H9 (cell line): Measurements from ENCODE around the gene CABP4. TPM values are rescaled to one million over a fixed set of nuclear protein-coding genes. Genes with fewer than 3 reads are reported as not detected.

Source experiments
- DNase-seq: peaks from one replicate; pipeline ENCODE4 v3.0.0-alpha.2; 2017
- H2AFZ ChIP-seq: one replicate; pipeline ENCODE4 v1.6.1; 2013; ENCODE audit warnings: mild to moderate bottlenecking, low read length, control low read depth, moderate library complexity
- H2AK5ac ChIP-seq: 2 replicates; pipeline ENCODE4 v1.6.1; 2013; ENCODE audit warnings: low read length, control low read depth, mixed read lengths; ENCODE audit not compliant: insufficient read length
- H2BK120ac ChIP-seq: one replicate; pipeline ENCODE4 v1.6.1; 2013; ENCODE audit warnings: low read depth, mild to moderate bottlenecking, low read length, control low read depth, inconsistent platforms; ENCODE audit not compliant: poor library complexity, severe bottlenecking
- H2BK12ac ChIP-seq: 2 replicates; pipeline ENCODE4 v1.6.1; 2013; ENCODE audit warnings: low read length, control low read depth, mixed read lengths, low read depth; ENCODE audit not compliant: insufficient read length
- H2BK15ac ChIP-seq: 2 replicates; pipeline ENCODE4 v1.6.1; 2013; ENCODE audit warnings: low read depth, low read length, control low read depth
- H2BK20ac ChIP-seq: one replicate; pipeline ENCODE4 v1.6.1; 2013; ENCODE audit warnings: low read depth, mild to moderate bottlenecking, low read length, control low read depth, inconsistent platforms; ENCODE audit not compliant: poor library complexity, severe bottlenecking
- H2BK5ac ChIP-seq: 2 replicates; pipeline ENCODE4 v1.6.1; 2013; ENCODE audit warnings: low read length, control low read depth, mixed read lengths; ENCODE audit not compliant: insufficient read length
- H3K14ac ChIP-seq: 2 replicates; pipeline ENCODE4 v1.6.1; 2013; ENCODE audit warnings: low read length, control low read depth; ENCODE audit not compliant: insufficient read depth
- H3K18ac ChIP-seq: 2 replicates; pipeline ENCODE4 v1.6.1; 2013; ENCODE audit warnings: low read depth, mild to moderate bottlenecking, mixed read lengths, low read length, control low read depth; ENCODE audit not compliant: insufficient read length
- H3K23ac ChIP-seq: 2 replicates; pipeline ENCODE4 v1.6.1; 2013; ENCODE audit warnings: low read length, control low read depth, mixed read lengths, low read depth; ENCODE audit not compliant: insufficient read length
- H3K23me2 ChIP-seq: 2 replicates; pipeline ENCODE4 v1.6.1; 2013; ENCODE audit warnings: low read depth, mild to moderate bottlenecking, mixed read lengths, low read length, control low read depth; ENCODE audit not compliant: insufficient read length, poor library complexity, severe bottlenecking
- H3K27ac ChIP-seq: 2 replicates; pipeline ENCODE4 v1.5.1; 2013; ENCODE audit warnings: low read length, control low read depth, mixed read lengths, low read depth; ENCODE audit not compliant: insufficient read length
- H3K27me3 ChIP-seq: 2 replicates; pipeline ENCODE4 v1.6.1; 2013; ENCODE audit warnings: low read length, control low read depth, inconsistent platforms; ENCODE audit not compliant: insufficient read depth
- H3K4ac ChIP-seq: 2 replicates; pipeline ENCODE4 v1.6.1; 2013; ENCODE audit warnings: low read depth, mild to moderate bottlenecking, control low read depth, inconsistent platforms, low read length, moderate library complexity
- H3K4me1 ChIP-seq: 2 replicates; pipeline ENCODE4 v1.6.1; 2013; ENCODE audit warnings: low read length, control low read depth, inconsistent platforms; ENCODE audit not compliant: insufficient read depth
- H3K4me2 ChIP-seq: 2 replicates; pipeline ENCODE4 v1.6.1; 2013; ENCODE audit warnings: low read length, control low read depth, mixed read lengths; ENCODE audit not compliant: insufficient read length, insufficient read depth
- H3K56ac ChIP-seq: 2 replicates; pipeline ENCODE4 v1.6.1; 2013; ENCODE audit warnings: low read depth, mild to moderate bottlenecking, mixed read lengths, low read length, control low read depth; ENCODE audit not compliant: insufficient read length
- H3K79me1 ChIP-seq: 2 replicates; pipeline ENCODE4 v1.6.1; 2013; ENCODE audit warnings: low read depth, mild to moderate bottlenecking, moderate library complexity, low read length, control low read depth, inconsistent platforms; ENCODE audit not compliant: insufficient read depth, poor library complexity, severe bottlenecking
- H3K79me2 ChIP-seq: 2 replicates; pipeline ENCODE4 v1.6.1; 2013; ENCODE audit warnings: low read length, control low read depth, inconsistent platforms; ENCODE audit not compliant: insufficient read depth
- H3K9ac ChIP-seq: 2 replicates; pipeline ENCODE4 v1.6.1; 2013; ENCODE audit warnings: low read length, control low read depth, mixed read lengths; ENCODE audit not compliant: insufficient read length; ENCODE audit errors: extremely low read depth
- H3K9me3 ChIP-seq: one replicate; pipeline ENCODE4 v1.6.1; 2013; ENCODE audit warnings: low read depth, low read length, inconsistent platforms; ENCODE audit not compliant: control insufficient read depth
- H3T11ph ChIP-seq: one replicate; pipeline ENCODE4 v1.6.1; 2013; ENCODE audit warnings: mild to moderate bottlenecking, low read length, control low read depth, inconsistent platforms
- H4K20me1 ChIP-seq: one replicate; pipeline ENCODE4 v1.6.1; 2013; ENCODE audit not compliant: control insufficient read depth, insufficient read length, insufficient read depth
- H4K5ac ChIP-seq: 2 replicates; pipeline ENCODE4 v1.6.1; 2013; ENCODE audit warnings: low read depth, mild to moderate bottlenecking, mixed read lengths, low read length, control low read depth; ENCODE audit not compliant: insufficient read length
- H4K8ac ChIP-seq: replicated peaks from 2 replicates; pipeline ENCODE4 v1.6.1; 2013; ENCODE audit warnings: low read length, control low read depth, mixed read lengths, low read depth; ENCODE audit not compliant: insufficient read length
- H4K91ac ChIP-seq: 2 replicates; pipeline ENCODE4 v1.6.1; 2013; ENCODE audit warnings: low read depth, mild to moderate bottlenecking, moderate library complexity, mixed read lengths, low read length, control low read depth; ENCODE audit not compliant: insufficient read length
- H3K27ac Mint-ChIP-seq, 3 experiments: 2 replicates in 2 of 3; 3 replicates in 1 of 3; pipeline ENCODE4 v1.8.0; 2020 to 2021; ENCODE audit warnings: mixed read lengths in 3 of 3, mild to moderate bottlenecking in 1 of 3, moderate library complexity in 1 of 3
- H3K27me3 Mint-ChIP-seq: 2 replicates; pipeline ENCODE4 v1.8.0; 2021; ENCODE audit warnings: low read depth, mild to moderate bottlenecking, moderate library complexity, mixed read lengths
- H3K36me3 Mint-ChIP-seq, 3 experiments: 2 replicates in 2 of 3; 3 replicates in 1 of 3; pipeline ENCODE4 v1.8.0; 2020 to 2021; ENCODE audit warnings: low read depth in 3 of 3, mixed read lengths in 3 of 3; ENCODE audit not compliant: insufficient read depth in 1 of 3
- H3K4me1 Mint-ChIP-seq, 2 experiments: 2 replicates each; pipeline ENCODE4 v1.8.0; 2020; ENCODE audit warnings: mixed read lengths in 2 of 2
- H3K4me3 Mint-ChIP-seq, 2 experiments: 2 replicates in 1 of 2; 3 replicates in 1 of 2; pipeline ENCODE4 v1.8.0; 2020 to 2021; ENCODE audit warnings: mild to moderate bottlenecking in 2 of 2, mixed read lengths in 2 of 2, moderate library complexity in 1 of 2
- H3K9me3 Mint-ChIP-seq, 2 experiments: 2 replicates in 1 of 2; 3 replicates in 1 of 2; pipeline ENCODE4 v1.8.0; 2020; ENCODE audit warnings: mild to moderate bottlenecking in 2 of 2, mixed read lengths in 2 of 2, moderate library complexity in 1 of 2
- CTCF ChIP-seq: fragments of 200-600 bp; sonication (generic); conservative IDR thresholded peaks from 3 replicates; pipeline ENCODE4 v1.8.0; 2021; ENCODE audit warnings: antibody characterized with exemption, mild to moderate bottlenecking
- WGBS: extraction: QIAGEN DNeasy Blood & Tissue Kit; methylation state at CpG from one replicate; pipeline ENCODE4 v1.1.7; 2013; ENCODE audit warnings: missing lambda C conversion rate, low lambda C conversion rate, mixed read lengths; ENCODE audit not compliant: insufficient read length; ENCODE audit errors: extremely low coverage; 5-methylcytosine and 5-hydroxymethylcytosine counted together
- total RNA-seq: library from RNA; stranded (reverse); gene quantifications from 2 replicates; pipeline ENCODE4 v1.2.1, GENCODE V29; 2021

CABP4 gene
- total RNA-seq, 1 experiment from 2014 or later, result not detected

- DNase-seq, result no peak
- H3K4ac ChIP-seq, result no peak overlapping the region
- H2AK5ac ChIP-seq, result no peak overlapping the region
- H3K56ac ChIP-seq, result no peak overlapping the region
- H3K23ac ChIP-seq, result no peak overlapping the region
- no peak overlapping the region for H4K91ac ChIP-seq
- no peak overlapping the region for H4K5ac ChIP-seq
- H4K8ac ChIP-seq, result no peak overlapping the region
- H2BK12ac ChIP-seq, result no peak overlapping the region
- Mint-ChIP-seq H3K4me3 (peak overlapping the region; percentile 87 to 90), H3K9me3 (no peaks in the 10 kb centered on the region), H3K27me3 (peaks cover 8% of the 10 kb centered on the region), H3K36me3 (peaks cover 0 to 4% (median 0%) of the 10 kb centered on the region in 3 experiments; a peak in 2 of 7 replicates), H3K4me1 (peaks cover 20 to 25% of the 10 kb centered on the region in 2 experiments), H3K27ac (peak overlapping the region; percentile 63 to 95 (median 80); a peak in 5 of 7 replicates)
- H3T11ph ChIP-seq, result no peak overlapping the region
- H4K20me1 ChIP-seq, result no peaks in the 10 kb centered on the region
- no peak overlapping the region for H2BK20ac ChIP-seq
- no peak overlapping the region for H3K14ac ChIP-seq
- no peaks in the 10 kb centered on the region for H3K79me1 ChIP-seq
- H3K9ac ChIP-seq, result peak overlapping the region; percentile 43
- peaks cover 3% of the 10 kb centered on the region; the same call in 1 of the 2 replicates for H3K27me3 ChIP-seq
- H3K4me1 ChIP-seq, result no peaks in the 10 kb centered on the region; the same call in 1 of the 2 replicates
- no peaks in the 10 kb centered on the region for H3K79me2 ChIP-seq
- H2BK120ac ChIP-seq, result no peak overlapping the region
- H3K23me2 ChIP-seq, result peaks cover 12% of the 10 kb centered on the region
- H2BK5ac ChIP-seq, result no peak overlapping the region
- H3K4me2 ChIP-seq, result peak overlapping the region; percentile 67
- H3K18ac ChIP-seq, result no peak overlapping the region
- H3K9me3 ChIP-seq, result no peaks in the 10 kb centered on the region
- no peak overlapping the region for H3K27ac ChIP-seq
- no peak for TF ChIP-seq CTCF
- no peak overlapping the region for H2AFZ ChIP-seq
- WGBS, result no CpG with 5 or more reads among the region's 6 CpGs
- no peak overlapping the region for H2BK15ac ChIP-seq
These were observed 13.3 kb downstream of the CABP4 start for GRCh38 chr11:67468456-67468758.
